Small intestine (tissue), 7 donors: ENCODE measurements around the gene HSD17B2. TPM values are rescaled to one million over a fixed set of nuclear protein-coding genes. Genes with fewer than 3 reads are reported as not detected.

Experiments used
- DNase-seq, 2 donors: peaks; one replicate each; pipeline versions ENCODE4 v3.0.0 to v3.0.0-alpha.2; 2013
- FAIRE-seq: peaks from 2 replicates; lab custom pipeline; 2012; peaks lifted over from hg19 to GRCh38; lab: Jason Lieb, UNC
- H3K27ac ChIP-seq, 3 donors: one replicate each; pipeline ENCODE4 v1.5.1; 2013; ENCODE audit warnings: low read length in 2 of 3, mild to moderate bottlenecking in 2 of 3, control low read depth in 1 of 3, inconsistent platforms in 1 of 3, low read depth in 1 of 3, moderate library complexity in 1 of 3
- H3K27me3 ChIP-seq, 3 donors: one replicate each; pipeline ENCODE4 v1.6.1; 2013; ENCODE audit warnings: low read length in 3 of 3, inconsistent platforms in 1 of 3; ENCODE audit not compliant: control insufficient read depth in 3 of 3, insufficient read depth in 3 of 3
- H3K36me3 ChIP-seq, 3 donors: one replicate each; pipeline ENCODE4 v1.6.1; 2013; ENCODE audit warnings: low read length in 3 of 3, inconsistent platforms in 1 of 3, low read depth in 1 of 3, mild to moderate bottlenecking in 1 of 3, moderate library complexity in 1 of 3; ENCODE audit not compliant: control insufficient read depth in 3 of 3, insufficient read depth in 2 of 3
- H3K4me1 ChIP-seq, 3 donors: one replicate each; pipeline ENCODE4 v1.6.1; 2013; ENCODE audit warnings: low read length in 2 of 3, inconsistent platforms in 1 of 3, low read depth in 1 of 3, mild to moderate bottlenecking in 1 of 3, moderate library complexity in 1 of 3; ENCODE audit not compliant: control insufficient read depth in 3 of 3, insufficient read depth in 2 of 3
- H3K4me3 ChIP-seq, 3 donors: one replicate each; pipeline ENCODE4 v1.5.1; 2013; ENCODE audit warnings: low read length in 3 of 3, control low read depth in 1 of 3, inconsistent platforms in 1 of 3, low read depth in 1 of 3, mild to moderate bottlenecking in 1 of 3, moderate library complexity in 1 of 3
- H3K9me3 ChIP-seq, 2 donors: one replicate each; pipeline ENCODE4 v1.6.1; 2013; ENCODE audit warnings: low read depth in 1 of 2, low read length in 1 of 2; ENCODE audit not compliant: control insufficient read depth in 2 of 2, insufficient read depth in 1 of 2
- WGBS, 3 donors: extraction: QIAGEN DNeasy Blood & Tissue Kit; methylation state at CpG; one replicate each; pipeline ENCODE4 v1.1.7; 2013; 5-methylcytosine and 5-hydroxymethylcytosine counted together
- polyA plus RNA-seq, 4 donors: library from polyadenylated mRNA; stranded (reverse) in 3 of 4; unstranded in 1 of 4; fragments of 200-250 nt in 3 of 4; fragments of 120-200 nt in 1 of 4; gene quantifications; one replicate each; pipeline versions ENCODE4 v1.2.1 to v1.2.3, GENCODE V29; 2013
- donor health status: healthy with polysubstance abuse.
- donor health status: control.
- donor health status: control.
- donor health status: Bipolar disorder and iron deficiency.
- donor health status: healthy.

HSD17B2 gene
- polyA plus RNA-seq, 4 donors, result 71.7 to 250 (median 182) TPM

DNA sequence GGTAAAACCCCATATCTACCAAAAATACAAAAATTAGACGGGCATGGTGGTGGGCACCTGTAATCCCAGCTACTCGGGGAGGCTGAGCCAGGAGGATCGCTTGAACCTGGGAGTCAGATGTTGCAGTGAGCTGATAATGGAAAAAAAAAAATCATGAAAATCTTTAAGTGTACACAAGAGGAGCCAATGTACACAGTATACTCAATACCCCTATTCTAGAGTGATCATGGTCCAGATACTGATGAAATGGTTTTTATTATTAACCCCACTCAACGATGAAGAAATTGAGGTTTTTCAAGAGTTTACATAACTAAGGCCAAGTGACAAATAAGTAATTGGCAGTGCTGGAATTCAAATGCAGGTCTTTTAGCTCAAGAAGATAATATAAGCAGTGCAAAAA, 11.5 kb downstream of the HSD17B2 start:
- no peak overlapping the region for H3K27ac ChIP-seq
- peaks cover 0 to 6% (median 0%) of the 10 kb centered on the region in 3 donors for H3K36me3 ChIP-seq
- no peak for FAIRE-seq
- H3K4me1 ChIP-seq, result peaks cover 12 to 64% (median 18%) of the 10 kb centered on the region in 3 donors
- whole genome bisulfite sequencing, 3 donors, result 69 to 81% (median 80%) methylated on average over 4 of the region's 4 CpGs
- H3K4me3 ChIP-seq, result no peak overlapping the region
- no peak for DNase-seq
- no peaks in the 10 kb centered on the region for H3K9me3 ChIP-seq
- no peaks in the 10 kb centered on the region for H3K27me3 ChIP-seq

- WGBS, 3 donors, result 81 to 91% (median 82%) methylated on average over 2 of the region's 2 CpGs
- Histone ChIP-seq H3K4me3 (no peak overlapping the region), H3K4me1 (peaks cover 15 to 68% (median 22%) of the 10 kb centered on the region in 3 donors), H3K27ac (no peak overlapping the region), H3K9me3 (no peaks in the 10 kb centered on the region), H3K27me3 (no peaks in the 10 kb centered on the region), H3K36me3 (peaks cover 0 to 7% (median 0%) of the 10 kb centered on the region in 3 donors)
- no peak for FAIRE-seq
- no peak for DNase-seq
These were observed 11.9 kb downstream of the HSD17B2 start for GRCh38 chr16:82046941-82047340.

- H3K4me1 ChIP-seq, result peaks cover 19 to 72% (median 19%) of the 10 kb centered on the region in 3 donors
- H3K36me3 ChIP-seq, result peaks cover 0 to 8% (median 0%) of the 10 kb centered on the region in 3 donors
- DNase-seq (no peak), FAIRE-seq (no peak)
- no peak overlapping the region for H3K4me3 ChIP-seq
- H3K27ac ChIP-seq, result no peak overlapping the region
- 84 to 88% (median 88%) methylated on average over 2 of the region's 2 CpGs for WGBS, 3 donors
- no peaks in the 10 kb centered on the region for H3K9me3 ChIP-seq
- peaks cover 0 to 2% (median 0%) of the 10 kb centered on the region in 3 donors for H3K27me3 ChIP-seq
These were observed 12.3 kb downstream of the HSD17B2 start for GRCh38 chr16:82047374-82047773.

- no peak for FAIRE-seq
- Histone ChIP-seq H3K36me3 (peaks cover 0 to 8% (median 0%) of the 10 kb centered on the region in 3 donors), H3K27ac (no peak overlapping the region), H3K27me3 (peaks cover 0 to 2% (median 0%) of the 10 kb centered on the region in 3 donors), H3K9me3 (no peaks in the 10 kb centered on the region), H3K4me3 (no peak overlapping the region), H3K4me1 (peaks cover 19 to 76% (median 20%) of the 10 kb centered on the region in 3 donors)
- no peak for DNase-seq
- 95 to 98% (median 96%) methylated on average over 2 of the region's 2 CpGs for WGBS, 3 donors
These were observed 12.7 kb downstream of the HSD17B2 start for GRCh38 chr16:82047787-82048186.

GRCh38 chr16:82049484-82049883, 14.4 kb downstream of the HSD17B2 start:
- FAIRE-seq (no peak), DNase-seq (no peak)
- peaks cover 0 to 2% (median 0%) of the 10 kb centered on the region in 3 donors for H3K27me3 ChIP-seq
- WGBS, 3 donors, result 9 to 57% (median 43%) methylated on average over 1 of the region's 1 CpG
- H3K4me1 ChIP-seq, result peaks cover 18 to 67% (median 19%) of the 10 kb centered on the region in 3 donors
- H3K4me3 ChIP-seq, result no peak overlapping the region
- H3K9me3 ChIP-seq, result no peaks in the 10 kb centered on the region
- H3K36me3 ChIP-seq, result peaks cover 0 to 8% (median 0%) of the 10 kb centered on the region in 3 donors
- H3K27ac ChIP-seq, result no peak overlapping the region

- 8 to 47% (median 18%) methylated on average over 3 of the region's 3 CpGs for WGBS, 3 donors
- no peak for FAIRE-seq
- peak overlapping the region; percentile 12 to 59 (median 49) for H3K27ac ChIP-seq
These were observed 15.5 kb downstream of the HSD17B2 start for GRCh38 chr16:82050506-82050905.

GRCh38 chr16:82050909-82051357, 15.9 kb downstream of the HSD17B2 start:
- peaks cover 11 to 64% (median 15%) of the 10 kb centered on the region in 3 donors for H3K4me1 ChIP-seq
- 21 to 70% (median 29%) methylated on average over 4 of the region's 4 CpGs for WGBS, 3 donors
- no peak overlapping the region for H3K27ac ChIP-seq

More at GRCh38 chr16:82050506-82050905, 15.5 kb downstream of the HSD17B2 start:
- Histone ChIP-seq H3K9me3 (no peaks in the 10 kb centered on the region), H3K4me3 (no peak overlapping the region), H3K27me3 (peaks cover 0 to 2% (median 0%) of the 10 kb centered on the region in 3 donors), H3K4me1 (peaks cover 15 to 64% (median 19%) of the 10 kb centered on the region in 3 donors), H3K36me3 (peaks cover 0 to 8% (median 0%) of the 10 kb centered on the region in 3 donors)
- no peak for DNase-seq

GRCh38 chr16:82051656-82052055, 16.6 kb downstream of the HSD17B2 start:
- Histone ChIP-seq H3K9me3 (no peaks in the 10 kb centered on the region), H3K4me3 (no peak overlapping the region), H3K27ac (no peak overlapping the region), H3K4me1 (peaks cover 10 to 65% (median 14%) of the 10 kb centered on the region in 3 donors), H3K27me3 (peaks cover 0 to 2% (median 0%) of the 10 kb centered on the region in 3 donors), H3K36me3 (peaks cover 0 to 8% (median 3%) of the 10 kb centered on the region in 3 donors)
- WGBS, 3 donors, result 32 to 67% (median 39%) methylated on average over 5 of the region's 5 CpGs
- no peak for FAIRE-seq
- no peak for DNase-seq

More at GRCh38 chr16:82050909-82051357, 15.9 kb downstream of the HSD17B2 start:
- no peak for FAIRE-seq
- Histone ChIP-seq H3K9me3 (no peaks in the 10 kb centered on the region), H3K4me3 (no peak overlapping the region), H3K27me3 (peaks cover 0 to 2% (median 0%) of the 10 kb centered on the region in 3 donors), H3K36me3 (peaks cover 0 to 8% (median 0%) of the 10 kb centered on the region in 3 donors)
- peak; percentile 81 to 88 for DNase-seq
